Activated naive CD4-positive, alpha-beta T cell treated with anti-CD3 and anti-CD28 coated beads for 36 hours (primary cell): Measurements from ENCODE around the gene KRT86. TPM values are rescaled to one million over a fixed set of nuclear protein-coding genes. Genes with fewer than 3 reads are reported as not detected.

Experiments used
- CTCF ChIA-PET: fragments of 350-600 bp; sonication (Branson Sonifier 250); formaldehyde crosslinking; loops from one replicate; lab custom pipeline; 2021; ENCODE audit warnings: antibody characterized with exemption; lab: Charles Lee
- DNase-seq: peaks from one replicate; pipeline ENCODE4 v3.0.0-alpha.2; 2020
- H3K27ac Mint-ChIP-seq: one replicate; pipeline ENCODE4 v1.8.0; 2021; ENCODE audit warnings: mild to moderate bottlenecking, mixed read lengths
- H3K27me3 Mint-ChIP-seq: one replicate; pipeline ENCODE4 v1.8.0; 2021; ENCODE audit warnings: low read depth, mixed read lengths
- H3K36me3 Mint-ChIP-seq: one replicate; pipeline ENCODE4 v1.8.0; 2021; ENCODE audit warnings: low read depth, mixed read lengths
- H3K4me1 Mint-ChIP-seq: one replicate; pipeline ENCODE4 v1.8.0; 2021; ENCODE audit warnings: low read depth, mixed read lengths
- H3K4me3 Mint-ChIP-seq: one replicate; pipeline ENCODE4 v1.8.0; 2021; ENCODE audit warnings: mild to moderate bottlenecking, moderate library complexity, mixed read lengths
- H3K9me3 Mint-ChIP-seq: one replicate; pipeline ENCODE4 v1.8.0; 2021; ENCODE audit warnings: mixed read lengths
- intact Hi-C: fragments of 100-400 bp; cut with micrococcal nuclease; formaldehyde crosslinking; loops from one replicate; pipeline ENCODE4 v1.15.1; 2023
- total RNA-seq, 2 experiments: library from RNA; stranded (reverse); gene quantifications; one replicate each; pipeline ENCODE4 v1.2.3, GENCODE V29; 2021

Gene KRT86
- total RNA-seq = under 1 TPM in 1 of 2 experiments, not detected in 1; 0.15 TPM

DNA sequence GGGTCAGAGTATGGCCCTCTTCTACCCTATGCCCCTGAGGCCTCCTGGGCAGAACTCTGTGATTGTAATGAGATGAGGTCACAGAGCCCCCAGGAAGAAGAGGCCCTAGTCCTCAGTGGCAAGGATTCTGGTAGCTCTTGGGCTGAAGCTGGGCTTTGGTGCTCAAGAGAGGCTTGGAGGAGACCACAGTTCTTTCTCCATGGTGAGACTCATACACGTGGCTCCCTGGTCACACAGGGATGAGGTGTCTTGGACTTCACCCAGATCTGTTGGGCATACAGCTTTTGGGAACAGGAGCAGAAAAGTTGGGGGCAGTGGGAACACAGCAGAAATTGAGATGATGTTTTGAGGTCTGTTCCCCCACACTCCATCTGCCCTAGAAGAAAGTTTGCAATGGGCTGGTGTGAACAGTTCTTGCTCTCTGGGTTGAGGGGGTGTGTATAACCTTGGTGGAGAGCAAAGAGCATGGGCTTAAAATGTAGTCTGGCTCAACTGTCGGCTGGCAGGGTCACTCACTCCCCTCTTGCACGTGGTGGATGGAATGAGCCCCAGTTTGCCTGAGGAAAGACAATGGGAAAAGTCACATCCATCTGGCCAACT is at the start of gene KRT86:
Gene KRT86 (plus strand): TSS at position 125 of the 600 bp plus-strand sequence. CDS start 27,272 bp downstream, outside the sequence.
- intact Hi-C loops = no loop called here
- Mint-ChIP-seq H3K27ac (no peak within 1 kb of the TSS), H3K27me3 (peaks cover 14% of the 10 kb centered on the region), H3K4me1 (peaks cover 3% of the 10 kb centered on the region), H3K4me3 (no peak within 1 kb of the TSS), H3K9me3 (no peaks in the 10 kb centered on the region), H3K36me3 (no peaks in the 10 kb centered on the region)
- no peak for DNase-seq
- CTCF ChIA-PET = interaction anchor here (0.6 kb wide), 1 partner anchor 1217 kb away, joined by 4 read pairs; no protein-coding TSS in a partner anchor

GRCh38 chr12:52225752-52226151 is 48.7 kb upstream of the KRT86 start:
- intact Hi-C loops = loop anchor here (10.0 kb wide), 1 partner anchor 251 kb away; no protein-coding TSS in a partner anchor
- H3K27ac Mint-ChIP-seq = no peak overlapping the region
- H3K27me3 Mint-ChIP-seq = peaks cover 25% of the 10 kb centered on the region

DNA sequence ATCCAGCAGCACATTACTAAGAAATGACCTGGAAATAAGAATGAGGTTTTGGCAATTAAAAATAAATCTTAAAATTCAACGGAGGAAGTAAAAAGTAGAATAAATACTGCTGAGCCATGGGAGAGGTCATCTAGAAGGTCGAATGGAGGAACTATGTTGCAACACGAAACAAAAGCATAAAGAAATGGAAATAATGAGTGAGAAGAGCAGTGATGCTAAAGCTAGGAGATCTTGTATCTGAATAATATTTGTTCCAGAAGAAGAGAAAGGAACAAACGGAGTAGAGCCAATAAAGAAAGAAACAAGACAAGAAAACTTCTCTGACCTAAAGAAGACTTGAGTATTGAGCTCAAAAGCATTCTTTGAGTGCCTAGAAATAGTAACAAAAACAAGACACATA is 48.0 kb upstream of the KRT86 start:
- intact Hi-C loops = loop anchor here (10.0 kb wide), 1 partner anchor 252 kb away; no protein-coding TSS in a partner anchor
- Mint-ChIP-seq H3K27ac (no peak overlapping the region), H3K4me3 (no peak overlapping the region), H3K9me3 (no peaks in the 10 kb centered on the region), H3K4me1 (peaks cover 17% of the 10 kb centered on the region), H3K36me3 (no peaks in the 10 kb centered on the region), H3K27me3 (peaks cover 28% of the 10 kb centered on the region)
- no peak for DNase-seq
- CTCF ChIA-PET = interaction anchor here (3.8 kb wide), 1 partner anchor 52 kb away, joined by 20 read pairs; no protein-coding TSS in a partner anchor

More at GRCh38 chr12:52225752-52226151, 48.7 kb upstream of the KRT86 start:
- DNase-seq = no peak
- Mint-ChIP-seq H3K4me3 (no peak overlapping the region), H3K4me1 (peaks cover 22% of the 10 kb centered on the region), H3K36me3 (no peaks in the 10 kb centered on the region), H3K9me3 (no peaks in the 10 kb centered on the region)
- CTCF ChIA-PET = interaction anchor here (0.7 to 3.8 kb wide), 8 partner anchors 10 to 550 kb away, joined by 3 to 20 read pairs (median 4); no protein-coding TSS in a partner anchor

DNA sequence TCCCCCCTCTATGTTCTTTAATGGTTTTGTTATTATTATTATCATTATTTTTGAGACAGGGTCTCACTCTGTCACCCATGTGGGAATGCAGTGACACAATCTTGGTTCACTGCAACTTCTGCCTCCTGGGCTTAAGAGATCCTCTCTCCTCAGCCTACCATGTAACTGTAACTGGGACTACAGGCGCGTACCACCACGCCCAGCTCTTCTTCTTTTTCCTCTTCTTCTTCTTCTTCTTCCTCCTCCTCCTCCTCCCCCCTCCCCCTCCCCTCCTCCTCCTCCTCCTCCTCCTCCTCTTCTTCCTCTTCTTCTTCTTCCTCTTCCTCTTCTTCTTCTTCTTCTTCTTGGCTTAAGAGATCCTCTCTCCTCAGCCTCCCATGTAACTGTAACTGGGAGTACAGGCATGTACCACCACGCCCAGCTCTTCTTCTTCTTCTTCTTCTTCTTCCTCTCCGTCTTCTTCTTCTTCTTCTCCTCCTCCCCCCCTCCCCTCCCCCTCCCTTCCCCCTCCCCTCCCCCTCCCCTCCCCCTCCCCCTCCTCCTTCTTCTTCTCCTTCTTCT is 46.8 kb upstream of the KRT86 start:
- H3K4me3 Mint-ChIP-seq = no peak overlapping the region
- peaks cover 10% of the 10 kb centered on the region for H3K4me1 Mint-ChIP-seq
- no peak for DNase-seq
- CTCF ChIA-PET = no interaction called here
- no peaks in the 10 kb centered on the region for H3K36me3 Mint-ChIP-seq
- H3K9me3 Mint-ChIP-seq = no peaks in the 10 kb centered on the region
- intact Hi-C loops = loop anchor here (10.0 kb wide), 1 partner anchor 253 kb away; no protein-coding TSS in a partner anchor
- no peak overlapping the region for H3K27ac Mint-ChIP-seq
- H3K27me3 Mint-ChIP-seq = peaks cover 40% of the 10 kb centered on the region

DNA sequence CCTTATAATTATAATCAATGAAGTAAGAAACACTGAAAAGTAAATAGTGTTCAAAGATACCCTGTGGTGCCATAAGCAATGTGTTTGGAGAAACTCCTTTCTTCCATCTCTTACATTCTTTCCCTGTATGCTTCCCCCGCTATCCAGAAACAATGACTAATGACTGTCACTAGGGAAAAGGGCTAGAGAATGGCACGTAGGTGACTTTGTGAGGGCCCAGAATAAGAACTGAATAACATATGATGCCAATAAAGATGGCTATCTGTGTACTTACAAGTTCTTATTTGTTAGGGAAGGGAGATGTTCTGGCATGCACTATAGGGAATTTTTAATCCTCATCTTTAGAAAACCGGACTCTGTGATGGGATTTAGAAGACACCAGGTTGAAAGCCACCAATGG is 46.1 kb upstream of the KRT86 start:
- Mint-ChIP-seq H3K36me3 (no peaks in the 10 kb centered on the region), H3K27me3 (peaks cover 42% of the 10 kb centered on the region), H3K27ac (no peak overlapping the region), H3K4me3 (no peak overlapping the region), H3K4me1 (peaks cover 10% of the 10 kb centered on the region), H3K9me3 (no peaks in the 10 kb centered on the region)
- no peak for DNase-seq
- CTCF ChIA-PET = no interaction called here
- intact Hi-C loops = loop anchor here (10.0 kb wide), 1 partner anchor 254 kb away; no protein-coding TSS in a partner anchor

GRCh38 chr12:52228931-52229330 is 45.5 kb upstream of the KRT86 start:
- CTCF ChIA-PET = no interaction called here
- Mint-ChIP-seq H3K36me3 (no peaks in the 10 kb centered on the region), H3K27ac (no peak overlapping the region), H3K4me3 (no peak overlapping the region), H3K9me3 (no peaks in the 10 kb centered on the region), H3K4me1 (peaks cover 6% of the 10 kb centered on the region), H3K27me3 (peaks cover 45% of the 10 kb centered on the region)
- no peak for DNase-seq
- intact Hi-C loops = loop anchor here (10.0 kb wide), 1 partner anchor 254 kb away; no protein-coding TSS in a partner anchor

DNA sequence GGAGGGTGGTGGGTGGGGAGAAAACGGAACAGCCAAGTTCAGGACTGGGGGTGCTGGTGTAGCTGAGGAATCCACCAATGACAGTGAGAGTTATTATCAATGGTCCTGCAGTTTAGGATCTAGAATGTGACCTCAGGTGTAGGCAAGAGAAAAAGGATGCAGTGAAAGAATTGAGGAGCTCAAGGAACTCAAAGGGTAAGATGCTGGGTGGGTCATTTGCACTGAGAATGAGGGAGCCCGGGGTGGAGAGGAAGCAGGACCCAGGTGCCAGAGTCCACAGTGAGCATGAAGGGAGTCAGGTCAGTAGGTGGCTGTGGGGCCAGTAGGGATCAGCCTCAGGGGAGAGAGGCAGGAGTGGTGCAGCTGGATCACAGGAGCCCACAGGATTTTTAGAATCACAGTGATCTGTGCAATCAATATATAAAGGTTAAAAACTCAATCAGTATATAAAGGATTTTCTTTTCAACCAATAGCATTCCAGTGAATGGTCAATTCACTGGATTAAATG is 44.6 kb upstream of the KRT86 start:
- CTCF ChIA-PET = interaction anchor here (1.1 kb wide), 1 partner anchor 49 kb away, joined by 3 read pairs; no protein-coding TSS in a partner anchor
- H3K4me1 Mint-ChIP-seq = no peaks in the 10 kb centered on the region
- DNase-seq = no peak
- H3K9me3 Mint-ChIP-seq = no peaks in the 10 kb centered on the region
- no peak overlapping the region for H3K27ac Mint-ChIP-seq
- peaks cover 48% of the 10 kb centered on the region for H3K27me3 Mint-ChIP-seq
- H3K36me3 Mint-ChIP-seq = no peaks in the 10 kb centered on the region
- intact Hi-C loops = loop anchor here (10.0 kb wide), 1 partner anchor 255 kb away; no protein-coding TSS in a partner anchor
- H3K4me3 Mint-ChIP-seq = no peak overlapping the region

DNA sequence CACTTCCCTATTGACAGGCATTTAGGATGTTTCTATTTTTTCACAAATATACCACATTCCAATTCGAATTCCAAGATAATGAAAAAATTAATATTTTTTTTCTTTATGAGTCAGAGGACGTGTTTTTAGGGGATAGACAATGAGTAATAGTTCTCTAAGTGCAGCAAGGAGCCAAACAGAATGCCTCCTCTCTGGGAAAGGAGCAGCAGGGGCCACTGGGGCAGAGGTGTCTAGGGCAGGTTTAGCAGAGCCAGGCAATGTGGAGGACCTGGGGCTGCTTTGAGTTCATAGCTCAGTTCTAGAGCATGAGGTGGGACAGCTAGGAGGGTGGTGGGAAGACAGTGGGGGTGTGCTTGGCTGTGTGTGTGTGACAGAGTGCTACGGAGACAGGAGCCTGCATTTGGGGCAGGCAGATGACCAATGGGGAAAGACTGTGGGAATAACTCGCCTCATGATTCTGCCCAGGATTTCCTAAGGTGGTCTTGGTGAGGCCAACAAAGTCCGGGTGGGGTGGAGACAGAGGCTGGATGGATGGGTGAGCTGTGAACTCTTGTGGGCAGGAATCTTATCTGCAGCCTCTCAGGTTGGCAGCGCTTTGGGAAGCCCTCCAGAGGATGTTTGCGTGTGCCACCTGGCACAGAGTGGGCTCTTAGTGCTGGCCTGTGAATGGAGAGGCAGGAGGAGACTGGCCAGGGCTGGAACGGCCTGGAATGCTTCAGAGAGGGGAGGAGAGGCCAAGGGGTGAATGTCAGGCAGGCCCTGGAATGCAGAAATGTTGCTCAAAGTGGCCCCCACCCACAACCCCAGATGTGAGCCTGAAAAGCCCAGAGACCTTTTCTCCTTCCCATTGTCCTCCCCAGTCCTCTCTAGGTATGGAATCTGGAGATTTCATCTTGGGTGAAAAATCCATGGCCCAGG is 43.8 kb upstream of the KRT86 start:
- H3K9me3 Mint-ChIP-seq = no peaks in the 10 kb centered on the region
- no peak overlapping the region for H3K27ac Mint-ChIP-seq
- CTCF ChIA-PET = interaction anchor here (0.6 to 1.1 kb wide), 2 partner anchors 48 to 155 kb away, joined by 3 to 4 read pairs; no protein-coding TSS in a partner anchor
- peaks cover 48% of the 10 kb centered on the region for H3K27me3 Mint-ChIP-seq
- H3K36me3 Mint-ChIP-seq = no peaks in the 10 kb centered on the region
- H3K4me1 Mint-ChIP-seq = no peaks in the 10 kb centered on the region
- H3K4me3 Mint-ChIP-seq = no peak overlapping the region
- DNase-seq = no peak
- intact Hi-C loops = no loop called here

GRCh38 chr12:52231305-52232202 is 42.9 kb upstream of the KRT86 start:
- H3K9me3 Mint-ChIP-seq = no peaks in the 10 kb centered on the region
- no peak for DNase-seq
- CTCF ChIA-PET = interaction anchor here (0.6 kb wide), 1 partner anchor 154 kb away, joined by 4 read pairs; no protein-coding TSS in a partner anchor
- no peak overlapping the region for H3K4me3 Mint-ChIP-seq
- H3K36me3 Mint-ChIP-seq = no peaks in the 10 kb centered on the region
- H3K27ac Mint-ChIP-seq = no peak overlapping the region
- H3K4me1 Mint-ChIP-seq = no peaks in the 10 kb centered on the region
- H3K27me3 Mint-ChIP-seq = peaks cover 42% of the 10 kb centered on the region
- intact Hi-C loops = no loop called here

- Mint-ChIP-seq H3K36me3 (no peaks in the 10 kb centered on the region), H3K4me3 (no peak overlapping the region), H3K4me1 (no peaks in the 10 kb centered on the region), H3K9me3 (no peaks in the 10 kb centered on the region), H3K27ac (no peak overlapping the region), H3K27me3 (peaks cover 40% of the 10 kb centered on the region)
- CTCF ChIA-PET = no interaction called here
- intact Hi-C loops = no loop called here
- no peak for DNase-seq
These were observed 42.2 kb upstream of the KRT86 start for GRCh38 chr12:52232203-52232673.
